Suprapubic skin (tissue), 3 donors: ENCODE results near the gene TBC1D4.

ENCODE experiments used
- CTCF ChIP-seq, 2 donors: fragments of 200-600 bp in 1 of 2; fragments of 450-650 bp in 1 of 2; sonication (generic) in 1 of 2; IDR thresholded peaks; one replicate each; pipeline ENCODE4 v1.5.1; 2016 to 2019; ENCODE audit warnings: antibody characterized with exemption in 2 of 2, mild to moderate bottlenecking in 1 of 2, moderate library complexity in 1 of 2
- POLR2A ChIP-seq, 2 donors: fragments of 450-650 bp; IDR thresholded peaks; one replicate each; pipeline ENCODE4 v1.6.1; 2017; ENCODE audit warnings: antibody characterized with exemption in 2 of 2, mild to moderate bottlenecking in 2 of 2, moderate library complexity in 2 of 2

GRCh38 chr13:75329723-75330122 is 152.2 kb downstream of the TBC1D4 start:
- no peak for TF ChIP-seq CTCF (IDR thresholded peaks at IDR 0.05)
- TF ChIP-seq POLR2A (IDR thresholded peaks at IDR 0.05), result no peak
